Sciatic nerve (tissue), 2 donors: ENCODE measurements around the gene NAV1. TPM values are rescaled to one million over a fixed set of nuclear protein-coding genes. Genes with fewer than 3 reads are reported as not detected.
A peak's percentile ranks its signal among the peaks of the same experiment; 100 is the strongest.
"Not testable (repeated sequence)": the region's sequence is repeated elsewhere in the genome, so short reads cannot be mapped to it uniquely, and the experiment has no call there.

ENCODE experiments used
- ATAC-seq: fragments of 200-7000 bp; cut with Tn5 transposase; one replicate; pipeline ENCODE4 v1.9.1; 2020; ENCODE audit warnings: mild to moderate bottlenecking, moderate library complexity
- DNase-seq: peaks from one replicate; pipeline ENCODE4 v3.0.0-alpha.2; 2020; ENCODE audit warnings: low spot score
- intact Hi-C: fragments of 100-400 bp; cut with DNase I; formaldehyde crosslinking; loops from one replicate; pipeline ENCODE4 v1.14.2; 2022
- total RNA-seq: library from RNA; stranded (reverse); fragmentation: NEBNext Ultra II Directional; extraction: Animal tissue kit (Norgen Biotek cat#: 25700); gene quantifications from one replicate; pipeline ENCODE4 v1.2.1, GENCODE V29; 2021
- donor health status: DM: no; HTN: no; CAD: no.
- donor health status: DM: no; HTN: no; CAD: no.

The NAV1 gene
- total RNA-seq, 1 donor from 2014 or later = 84.0 TPM

DNA sequence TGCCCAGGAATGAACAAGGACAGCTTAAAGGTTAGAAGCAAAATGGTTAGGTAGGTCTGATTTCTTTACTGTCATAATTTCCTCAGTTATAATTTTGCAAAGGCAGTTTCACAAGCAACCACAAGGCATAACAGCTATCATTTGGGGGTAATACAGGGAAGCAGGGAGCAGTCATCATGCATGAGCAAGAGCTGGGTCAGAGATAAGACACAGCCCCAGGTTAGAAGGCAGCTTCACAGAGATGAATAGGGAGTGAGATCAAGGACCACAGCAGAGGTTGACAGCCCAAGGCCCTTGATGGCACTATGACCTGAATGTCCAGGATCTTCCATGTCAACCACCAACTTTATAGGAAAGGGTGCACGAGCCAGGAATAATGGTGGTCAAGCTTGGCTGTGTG lies 23.0 kb upstream of the NAV1 start:
- DNase-seq = no peak
- no peak for ATAC-seq
- intact Hi-C loops = loop anchor here (10.0 kb wide), 1 partner anchor 261 kb away; no protein-coding TSS in a partner anchor

DNA sequence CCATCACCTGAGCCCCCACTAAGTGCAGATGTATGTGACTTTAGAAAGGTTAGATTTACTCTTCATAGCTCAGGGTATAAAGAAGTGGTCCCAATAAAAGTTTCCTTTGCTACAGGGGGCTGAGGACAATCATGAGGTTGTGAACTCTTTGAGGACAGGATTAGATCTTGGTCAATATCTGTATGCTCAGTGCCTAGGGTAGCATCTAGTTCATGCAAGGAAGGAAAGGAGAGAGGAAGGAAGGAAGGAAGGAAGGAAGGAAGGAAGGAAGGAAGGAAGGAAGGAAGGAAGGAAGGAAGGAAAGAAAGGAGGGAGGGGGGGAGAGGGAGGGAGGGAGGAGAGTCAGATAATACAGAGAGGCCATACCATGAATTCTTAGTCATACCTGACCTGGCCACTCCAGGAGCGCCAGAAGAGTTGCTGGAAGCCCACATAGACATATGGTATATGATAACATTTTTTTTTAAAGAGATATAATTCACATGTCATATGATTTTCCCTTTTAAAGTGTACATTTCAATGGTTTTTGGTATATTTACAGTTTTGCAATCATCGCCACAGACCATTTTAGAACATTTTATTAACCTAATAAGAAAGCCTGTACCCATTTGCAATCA lies 22.3 kb upstream of the NAV1 start:
- no peak for DNase-seq
- no peak for ATAC-seq
- intact Hi-C loops = loop anchor here (10.0 kb wide), 1 partner anchor 262 kb away; no protein-coding TSS in a partner anchor

DNA sequence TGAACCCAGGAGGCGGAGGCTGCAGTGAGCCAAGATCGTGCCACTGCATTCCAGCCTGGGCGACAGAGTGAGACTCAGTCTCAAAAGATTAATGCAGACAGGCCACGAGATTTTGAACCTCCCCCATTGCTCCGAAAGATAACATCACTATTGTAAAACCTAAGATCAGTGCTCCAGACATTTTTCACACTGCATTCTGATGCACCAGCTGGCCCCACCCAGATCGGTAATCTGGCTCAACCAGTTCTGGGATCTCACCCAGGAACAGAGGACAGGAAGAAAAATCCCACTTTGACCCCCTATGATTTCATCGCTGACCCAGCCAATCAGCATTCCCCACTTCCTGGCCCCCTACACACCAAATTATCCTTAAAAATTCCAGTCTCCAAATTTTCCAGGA lies 21.3 kb upstream of the NAV1 start:
- intact Hi-C loops = loop anchor here (10.0 kb wide), 1 partner anchor 263 kb away; no protein-coding TSS in a partner anchor
- DNase-seq (no peak), ATAC-seq (no peak)

DNA sequence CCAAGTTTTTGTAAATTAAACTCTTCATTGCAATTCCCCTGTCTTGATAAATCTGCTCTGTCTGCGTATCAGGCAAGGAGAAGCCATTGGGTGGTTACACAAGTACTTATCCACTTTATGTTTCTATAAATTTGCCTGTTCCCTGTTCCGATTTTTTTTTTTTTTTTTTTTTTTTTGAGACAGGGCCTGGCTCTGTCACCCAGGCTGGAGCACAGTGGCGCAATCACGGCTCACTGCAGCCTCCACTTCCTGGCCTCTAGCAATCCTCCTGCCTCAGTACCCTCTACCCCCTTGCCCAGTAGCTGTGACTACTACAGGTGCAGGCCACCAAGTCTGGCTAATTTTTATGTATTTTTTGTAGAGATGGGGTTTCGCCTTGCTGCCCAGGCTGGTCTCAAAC lies 20.9 kb upstream of the NAV1 start:
- ATAC-seq = no peak
- intact Hi-C loops = loop anchor here (10.0 kb wide), 1 partner anchor 263 kb away; no protein-coding TSS in a partner anchor
- DNase-seq = no peak

DNA sequence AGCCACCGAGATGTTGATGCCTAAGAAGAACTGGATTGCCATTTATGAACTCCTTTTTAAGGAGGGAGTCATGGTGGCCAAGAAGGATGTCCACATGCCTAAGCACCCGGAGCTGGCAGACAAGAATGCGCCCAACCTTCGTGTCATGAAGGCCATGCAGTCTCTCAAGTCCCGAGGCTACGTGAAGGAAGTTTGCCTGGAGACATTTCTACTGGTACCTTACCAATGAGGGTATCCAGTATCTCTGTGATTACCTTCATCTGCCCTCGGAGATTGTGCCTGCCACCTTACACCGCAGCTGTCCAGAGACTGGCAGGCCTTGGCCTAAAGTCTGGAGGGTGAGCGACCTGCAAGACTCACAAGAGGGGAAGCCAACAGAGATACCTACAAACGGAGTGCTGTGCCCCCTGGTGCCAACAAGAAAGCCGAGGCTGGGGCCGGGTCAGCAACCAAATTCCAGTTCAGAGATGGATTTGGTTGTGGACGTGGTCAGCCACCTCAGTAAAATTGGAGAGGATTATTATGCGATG lies 18.8 kb upstream of the NAV1 start:
- intact Hi-C loops, ATAC-seq, DNase-seq: not testable (repeated sequence)

DNA sequence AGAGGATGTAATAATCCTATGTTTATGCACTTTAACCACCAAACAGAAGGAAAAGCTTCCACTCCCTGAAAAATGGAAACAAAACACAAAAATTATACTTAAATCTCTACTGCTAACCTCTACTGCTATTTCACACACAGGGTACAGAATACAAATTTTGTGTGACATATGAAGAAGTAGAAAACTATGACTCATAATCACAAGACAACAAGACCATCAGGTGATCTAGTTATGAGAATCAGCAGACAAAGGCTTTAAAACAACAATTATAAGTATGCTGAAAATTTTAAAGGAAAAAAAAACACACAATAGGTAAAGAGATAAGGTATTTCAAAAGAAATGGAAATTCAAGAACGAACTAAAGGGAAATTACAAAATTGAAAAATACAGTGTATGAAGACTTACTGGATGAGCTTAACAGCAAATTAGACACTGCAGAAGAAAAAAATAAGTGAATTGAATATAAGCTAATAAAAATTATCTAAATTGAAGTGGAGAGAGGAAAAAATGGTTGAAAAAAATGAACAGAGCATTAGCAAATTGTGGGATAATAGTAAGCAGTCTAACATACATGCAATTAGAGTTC lies 13.6 kb upstream of the NAV1 start:
- DNase-seq = no peak
- intact Hi-C loops = no loop called here
- ATAC-seq = no peak

DNA sequence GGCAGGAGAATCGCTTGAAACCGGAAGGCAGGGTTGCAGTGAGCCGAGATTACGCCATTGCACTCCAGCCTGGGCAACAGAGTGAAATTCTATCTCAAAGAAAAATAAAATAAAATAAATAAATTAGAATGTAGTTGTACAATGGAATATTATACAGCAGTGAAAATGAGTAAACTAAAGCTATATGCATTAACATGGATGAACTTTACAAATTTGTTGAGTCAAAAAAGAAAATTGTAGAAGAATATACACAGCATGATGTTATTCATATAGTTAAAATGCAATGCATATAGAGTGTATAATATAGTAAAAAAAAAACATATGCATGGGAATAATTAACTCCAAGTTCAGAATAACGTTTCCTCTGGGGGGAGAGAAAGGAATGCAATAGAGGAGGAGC lies 11.0 kb upstream of the NAV1 start:
- no peak for DNase-seq
- intact Hi-C loops = no loop called here
- ATAC-seq = no peak

DNA sequence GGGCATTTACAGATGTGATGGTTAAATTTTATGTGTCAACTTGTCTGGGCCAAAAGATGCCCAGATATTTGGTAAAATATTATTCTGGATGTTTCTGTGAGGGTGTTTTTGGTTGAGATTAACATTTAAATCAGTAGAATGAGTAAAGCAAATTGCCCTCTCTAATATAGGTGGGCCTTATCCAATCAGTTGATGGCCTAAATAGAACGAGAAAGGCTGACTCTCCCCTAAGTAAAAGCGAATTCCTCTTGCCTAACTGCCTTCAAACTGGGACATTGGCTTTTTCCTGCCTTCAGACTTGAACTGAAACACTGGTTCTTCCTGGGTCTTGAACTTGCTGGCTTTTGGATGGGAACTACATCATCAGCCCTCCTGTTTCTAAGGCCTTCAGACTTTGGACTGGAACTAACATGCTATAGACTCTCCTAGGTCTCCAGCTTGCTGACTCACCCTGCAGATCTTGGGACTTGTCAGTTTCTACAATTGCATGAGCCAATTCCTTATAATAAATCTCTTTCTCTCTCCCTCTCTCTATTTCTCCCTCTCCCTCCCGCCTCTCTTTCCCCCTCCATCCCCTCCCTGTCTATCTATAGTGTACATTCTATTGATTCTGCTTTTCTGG lies 10.2 kb upstream of the NAV1 start:
- DNase-seq (no peak), ATAC-seq (no peak)
- intact Hi-C loops = no loop called here

DNA sequence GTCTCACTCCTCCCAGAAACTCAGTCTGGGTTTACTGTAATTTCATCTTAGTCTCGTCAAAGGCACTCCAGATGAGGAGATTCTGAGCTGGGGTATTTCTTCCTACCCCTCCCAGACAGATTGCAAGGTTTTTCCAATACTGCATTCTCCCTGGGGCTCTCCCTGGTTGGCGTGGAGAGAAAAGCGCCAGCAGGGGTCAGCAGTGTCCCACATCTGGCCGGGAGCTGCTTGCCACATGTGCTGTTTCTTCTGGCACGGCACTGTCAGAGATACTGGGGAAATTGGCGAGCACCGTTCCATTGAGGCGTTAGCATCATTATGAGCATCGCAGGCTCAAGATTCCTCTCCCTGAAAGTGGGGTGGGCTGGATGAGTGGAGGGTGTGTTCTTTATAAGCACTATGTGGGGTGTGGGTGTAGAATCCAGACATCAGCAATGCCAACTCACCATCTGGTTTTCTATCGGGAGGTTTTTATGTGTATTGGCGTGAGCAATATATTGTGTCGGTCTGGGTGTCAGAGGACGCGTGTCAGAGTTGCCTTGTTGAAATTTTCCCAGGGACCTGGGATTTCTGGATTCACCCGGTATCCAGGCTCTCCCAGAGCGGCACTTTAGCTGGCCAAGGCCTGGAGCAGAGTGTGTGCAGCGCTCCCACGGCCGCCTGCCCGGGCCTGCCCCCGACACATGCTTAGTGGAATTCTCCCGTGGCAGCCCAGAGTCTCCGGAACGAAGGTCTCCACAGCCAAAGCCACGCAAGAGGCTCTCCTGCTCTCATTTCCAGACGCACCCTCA lies 8.0 kb upstream of the NAV1 start:
- ATAC-seq = peak; percentile 96
- intact Hi-C loops = no loop called here
- peak; percentile 94 for DNase-seq

DNA sequence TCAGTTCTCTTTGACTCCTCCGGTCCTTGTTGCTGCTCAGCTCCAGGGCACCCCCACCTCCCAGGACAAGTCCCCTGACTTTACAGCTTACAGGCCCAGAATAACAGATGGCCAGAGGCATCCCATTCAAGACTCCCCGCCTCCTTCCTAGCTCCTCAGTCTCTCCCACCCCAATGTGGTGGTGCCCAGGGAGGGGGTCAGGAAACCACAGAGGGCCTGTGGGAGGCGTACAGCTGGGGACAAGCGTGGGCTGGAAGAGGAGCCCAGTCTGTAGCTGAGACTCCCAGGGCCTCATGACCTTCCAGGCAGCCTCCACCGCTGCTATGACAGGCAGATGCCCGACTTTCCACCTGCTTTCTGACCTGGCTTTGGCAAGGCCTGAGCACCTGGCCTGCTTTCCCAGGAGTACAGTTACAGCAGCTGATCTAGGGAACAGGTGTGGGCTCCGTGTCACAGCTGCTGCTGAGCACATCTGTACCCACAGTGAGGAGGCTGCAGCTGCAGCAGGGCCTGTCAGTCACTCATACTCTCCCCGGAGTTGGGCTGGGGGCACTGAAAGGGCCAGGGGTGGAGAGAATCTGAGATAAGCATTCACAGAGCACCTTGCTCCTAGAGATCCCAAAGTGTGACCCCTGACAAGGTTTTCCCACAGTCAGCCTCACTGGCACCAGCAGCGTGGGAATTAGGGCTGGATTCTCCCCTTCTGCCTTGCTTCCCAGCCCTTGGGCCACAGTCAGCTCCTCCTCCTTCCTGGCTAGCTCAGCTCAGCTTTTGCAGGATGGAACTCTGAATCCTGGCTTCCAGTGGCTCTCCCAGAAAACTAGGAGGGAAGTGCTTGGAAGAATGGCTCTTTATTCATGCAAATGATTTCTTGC lies 7.1 kb upstream of the NAV1 start:
- ATAC-seq (peak; percentile 2), DNase-seq (no peak)
- intact Hi-C loops = no loop called here

DNA sequence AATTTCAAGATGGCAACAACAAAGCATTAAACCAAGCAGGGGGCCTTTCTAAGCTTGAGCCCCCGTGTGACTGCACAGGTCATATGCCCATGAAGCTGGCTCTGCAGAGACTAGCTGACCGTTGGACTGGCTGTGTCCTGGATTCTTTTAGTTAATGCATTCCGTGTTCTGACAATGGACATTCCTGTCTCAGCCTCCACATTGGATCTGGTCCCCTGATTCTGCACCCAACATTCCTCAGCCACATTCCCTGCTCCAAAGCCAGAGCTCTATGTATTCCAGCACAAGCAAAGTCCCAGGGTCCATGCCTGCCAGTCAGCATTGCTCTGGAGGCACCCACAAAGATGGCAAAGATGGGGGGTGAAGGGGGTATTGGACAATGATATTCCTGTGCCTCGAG lies 5.1 kb upstream of the NAV1 start:
- no peak for ATAC-seq
- DNase-seq = no peak
- intact Hi-C loops = no loop called here

DNA sequence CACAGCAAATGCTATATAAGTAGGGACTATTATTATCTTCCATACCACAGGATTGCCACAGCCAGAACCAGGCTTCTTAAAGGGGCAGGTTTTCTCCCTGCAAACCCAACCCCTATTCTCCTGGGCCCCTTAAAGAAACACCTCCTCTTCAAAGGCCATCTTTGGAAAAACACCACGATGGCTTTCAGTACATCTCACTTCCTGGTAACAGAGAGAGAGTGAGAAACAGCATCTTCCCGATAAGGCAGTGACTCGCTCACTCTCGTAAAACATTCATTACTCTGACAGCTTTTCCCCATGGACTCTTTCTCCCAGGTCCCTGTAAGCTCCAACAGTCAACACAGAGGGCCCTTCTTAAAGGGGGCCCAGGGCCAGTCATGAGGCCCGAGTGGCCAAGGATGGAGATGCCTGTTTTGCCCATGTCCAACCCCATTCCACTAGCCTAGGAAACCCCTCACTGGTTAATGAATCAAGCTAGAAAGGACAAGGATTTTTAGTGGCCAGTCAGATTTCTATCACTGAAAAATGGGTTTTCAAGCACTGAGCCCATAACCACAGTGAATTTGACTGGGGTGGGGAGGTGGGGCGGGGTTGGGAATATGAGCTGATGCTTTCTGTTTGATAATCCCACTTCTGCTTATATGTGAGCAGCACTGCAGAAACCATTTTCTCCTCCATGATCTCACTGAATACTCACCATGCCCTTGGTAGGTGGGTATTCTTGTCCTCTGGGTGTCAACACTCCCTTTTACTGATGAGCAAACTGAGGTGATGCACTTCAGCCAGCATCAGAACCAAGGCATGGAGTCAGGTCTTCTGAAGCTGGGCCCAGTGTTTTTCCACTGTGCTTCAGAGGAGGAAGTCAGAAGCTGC lies 3.6 kb upstream of the NAV1 start:
- ATAC-seq = no peak
- no peak for DNase-seq
- intact Hi-C loops = no loop called here

DNA sequence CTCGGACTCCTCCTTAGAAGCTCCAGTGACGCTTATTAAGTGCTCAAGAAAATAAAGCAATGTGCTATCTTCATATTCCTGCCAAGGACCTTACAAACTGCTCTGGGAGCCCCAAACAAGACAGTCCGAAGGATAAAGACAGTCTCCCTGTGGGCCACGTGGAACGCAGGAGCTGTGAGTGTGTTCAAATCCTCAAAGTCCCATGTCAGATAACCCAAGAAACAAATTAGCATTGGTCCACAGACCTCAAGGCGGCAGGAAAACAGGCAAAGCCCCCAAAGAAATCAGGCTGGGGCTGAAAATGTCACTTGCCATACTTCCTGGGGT lies 3.0 kb upstream of the NAV1 start:
- intact Hi-C loops = no loop called here

DNA sequence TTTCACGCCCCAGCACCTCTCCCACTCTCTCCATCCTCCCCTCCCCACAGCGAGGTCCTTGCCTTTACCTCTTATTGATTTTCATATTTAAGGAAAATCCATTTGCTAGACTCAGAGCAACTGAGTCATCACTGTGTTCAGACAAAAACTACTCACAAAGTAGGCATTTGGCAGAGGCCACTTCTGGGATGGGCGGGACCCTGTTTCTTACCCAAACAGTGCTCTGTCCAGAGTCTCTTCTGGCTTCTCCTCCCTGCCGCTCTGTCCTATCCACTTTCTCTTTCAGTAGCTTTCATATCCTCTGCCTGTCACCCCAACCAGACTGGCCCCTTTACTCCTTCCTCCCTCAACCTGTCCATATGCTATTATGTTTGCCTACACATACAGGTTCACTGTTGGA lies 2.4 kb upstream of the NAV1 start:
- no peak for DNase-seq
- peak; percentile 55 for ATAC-seq
- intact Hi-C loops = no loop called here

More for the DNA sequence above, 3.0 kb upstream of the NAV1 start:
- ATAC-seq (no peak), DNase-seq (no peak)

DNA sequence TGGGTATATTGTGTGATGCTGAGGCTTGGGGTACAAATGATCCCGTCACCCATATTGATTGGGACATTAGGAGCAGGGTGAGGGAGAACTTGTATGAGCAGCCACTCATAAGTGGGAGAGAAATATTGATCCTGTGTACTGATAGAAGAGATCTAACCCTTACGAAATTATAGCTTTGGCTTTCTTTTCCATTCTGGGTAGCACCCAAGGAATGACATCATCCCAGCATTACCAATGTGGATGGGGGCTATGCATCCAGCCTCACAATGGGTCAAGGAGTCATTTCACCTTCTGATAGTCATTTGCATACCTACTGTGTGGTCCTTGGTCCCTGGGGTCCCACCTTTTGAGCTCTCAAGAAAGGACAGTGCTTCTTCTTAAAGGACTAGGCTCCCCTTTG lies 1.9 kb upstream of the NAV1 start:
- DNase-seq (no peak), ATAC-seq (no peak)
- intact Hi-C loops = no loop called here

DNA sequence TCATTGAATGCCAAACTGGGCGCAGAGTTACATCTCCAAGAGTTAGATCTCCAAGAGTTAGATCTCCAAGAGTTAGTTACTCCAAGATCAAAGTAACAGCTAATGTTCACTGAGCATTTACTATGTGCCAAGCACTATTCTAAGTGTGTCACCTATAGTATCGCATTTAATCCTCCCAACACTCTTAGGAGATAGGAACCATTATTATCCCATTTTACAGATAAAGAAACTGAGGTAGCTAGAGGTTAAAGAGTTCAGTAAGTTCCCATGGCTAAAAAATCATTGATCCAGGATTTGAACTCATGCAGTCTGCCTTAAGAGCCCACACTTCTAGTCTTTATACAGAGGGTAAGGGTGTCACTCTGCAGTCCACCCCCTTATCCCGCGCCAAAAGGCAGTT lies 1.5 kb upstream of the NAV1 start:
- ATAC-seq (no peak), DNase-seq (no peak)
- intact Hi-C loops = no loop called here

DNA sequence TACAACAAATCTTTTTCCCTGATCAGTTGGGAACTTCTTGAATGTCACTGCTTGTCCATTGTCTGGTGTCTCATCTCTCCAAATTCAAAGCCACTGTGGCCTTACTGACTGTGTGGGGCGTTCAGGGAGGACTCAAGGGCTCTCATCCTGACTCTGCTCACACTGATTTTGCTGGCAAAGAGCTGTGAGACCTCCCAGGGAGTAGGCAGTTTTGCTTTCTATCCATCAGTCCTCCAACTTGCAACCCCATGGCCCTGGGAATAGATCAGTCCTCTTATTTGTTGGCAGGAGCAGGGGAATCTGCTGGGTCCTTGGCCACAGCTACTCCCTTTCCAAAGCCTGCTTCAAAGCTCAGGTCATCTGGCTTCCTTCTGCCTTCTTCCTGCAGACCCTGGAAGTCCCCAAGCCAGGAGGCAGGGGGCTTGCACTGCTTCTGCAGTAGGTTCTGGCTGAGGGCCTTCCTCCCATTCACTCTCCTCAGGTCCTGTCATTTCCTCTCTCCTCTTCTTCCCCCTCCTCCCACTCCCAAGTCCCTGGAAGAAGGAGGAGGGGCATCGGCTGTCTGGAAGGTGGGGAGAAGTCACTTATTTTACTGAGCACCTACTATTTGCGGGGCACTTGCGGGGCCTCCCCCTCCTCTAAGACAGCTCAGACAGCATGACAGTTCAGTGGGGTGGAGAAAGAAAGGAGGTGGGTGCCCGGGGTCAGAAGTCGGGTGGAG lies 876 bp upstream of the NAV1 start:
- intact Hi-C loops = no loop called here
- no peak for DNase-seq
- ATAC-seq = peak; percentile 23
